ENCODE data around the gene CTSC.

Gene CTSC

GRCh38 chr11:88360141-88360540, 22.6 kb upstream of the CTSC start (continued):
- no peak for TF ChIP-seq MEIS1 (CRISPR knock-in tag; IDR thresholded peaks at IDR 0.05; ENCODE audit: borderline replicate concordance)

GRCh38 chr11:88359541-88359940, 22.0 kb upstream of the CTSC start:
- no peaks in the 10 kb centered on the region for H3K4me1 ChIP-seq (ENCODE audit: control insufficient read depth, insufficient read depth, low read length)
- no peaks in the 10 kb centered on the region for H3K36me3 ChIP-seq (ENCODE audit: control insufficient read depth in 2 of 2, insufficient read depth in 1 of 2, low read length in 2 of 2)
- TF ChIP-seq ZBTB7A (tag by site-specific recombination; IDR thresholded peaks at IDR 0.05; ENCODE audit: low read depth), result no peak
- TF ChIP-seq ZNF529 (tag by site-specific recombination; IDR thresholded peaks at IDR 0.05; ENCODE audit: insufficient replicate concordance), result no peak
- peak; percentile 39; the same call in 1 of the 2 replicates for TF ChIP-seq SCRT2 (tag by site-specific recombination; IDR thresholded peaks at IDR 0.05)
- TF ChIP-seq ZNF404 (tag by site-specific recombination; IDR thresholded peaks at IDR 0.05), result no peak
- TF ChIP-seq ZNF211 (tag by site-specific recombination; IDR thresholded peaks at IDR 0.05; ENCODE audit: low read depth), result no peak
- H3K9me3 ChIP-seq (ENCODE audit: control insufficient read depth, insufficient read depth, low read depth, low read length), result no peaks in the 10 kb centered on the region
- ChIA-PET POLR2A (interaction anchor here (0.9 kb wide), 1 partner anchor 22 kb away, joined by 3 read pairs; the partner anchor contains the start of gene CTSC), CTCF (interaction anchor here (0.7 kb wide), 1 partner anchor 12 kb away, joined by 3 read pairs; no protein-coding TSS in a partner anchor)
- H3K4me3 ChIP-seq (ENCODE audit: low read depth, low read length), result no peak overlapping the region
- H3K27ac ChIP-seq (ENCODE audit: extremely low read depth, low read depth, low read length), result no peak overlapping the region

GRCh38 chr11:88359114-88359513, 21.6 kb upstream of the CTSC start:
- ChIA-PET CTCF (interaction anchor here (0.7 kb wide), 1 partner anchor 11 kb away, joined by 3 read pairs; no protein-coding TSS in a partner anchor), POLR2A (interaction anchor here (0.9 kb wide), 1 partner anchor 21 kb away, joined by 3 read pairs; the partner anchor contains the start of gene CTSC)
- H3K9me3 ChIP-seq (ENCODE audit: control insufficient read depth, insufficient read depth, low read depth, low read length), result no peaks in the 10 kb centered on the region
- H3K36me3 ChIP-seq (ENCODE audit: control insufficient read depth in 2 of 2, insufficient read depth in 1 of 2, low read length in 2 of 2), result no peaks in the 10 kb centered on the region
- H3K27ac ChIP-seq (ENCODE audit: extremely low read depth, low read depth, low read length), result no peak overlapping the region
- no peak for TF ChIP-seq ZNF48 (tag by site-specific recombination; IDR thresholded peaks at IDR 0.05)
- H3K4me3 ChIP-seq (ENCODE audit: low read depth, low read length), result no peak overlapping the region
- H3K4me1 ChIP-seq (ENCODE audit: control insufficient read depth, insufficient read depth, low read length), result no peaks in the 10 kb centered on the region

GRCh38 chr11:88358040-88358431, 20.5 kb upstream of the CTSC start:
- Histone ChIP-seq H3K4me3 (ENCODE audit: low read depth, low read length) (no peak overlapping the region), H3K36me3 (ENCODE audit: control insufficient read depth in 2 of 2, insufficient read depth in 1 of 2, low read length in 2 of 2) (no peaks in the 10 kb centered on the region), H3K9me3 (ENCODE audit: control insufficient read depth, insufficient read depth, low read depth, low read length) (no peaks in the 10 kb centered on the region), H3K4me1 (ENCODE audit: control insufficient read depth, insufficient read depth, low read length) (no peaks in the 10 kb centered on the region), H3K27ac (ENCODE audit: extremely low read depth, low read depth, low read length) (no peak overlapping the region)
- ChIA-PET POLR2A (interaction anchor here (1.2 kb wide), 1 partner anchor 21 kb away, joined by 6 read pairs; the partner anchor contains the start of gene CTSC), CTCF (interaction anchor here (1.2 to 1.4 kb wide), 3 partner anchors 20 to 127 kb away, joined by 3 to 5 read pairs (median 4); partner anchors contain the start of gene CTSC)
- TF ChIP-seq ZBTB8A (tag by site-specific recombination; IDR thresholded peaks at IDR 0.05) (no peak), PATZ1 (tag by site-specific recombination; IDR thresholded peaks at IDR 0.05) (no peak), ZNF18 (tag by site-specific recombination; IDR thresholded peaks at IDR 0.05) (no peak), ZNF2 (tag by site-specific recombination; IDR thresholded peaks at IDR 0.05) (no peak), ZNF664 (tag by site-specific recombination; IDR thresholded peaks at IDR 0.05) (no peak), OVOL3 (tag by site-specific recombination; IDR thresholded peaks at IDR 0.05) (no peak), PRDM1 (tag by site-specific recombination; IDR thresholded peaks at IDR 0.05) (no peak), ZNF670 (tag by site-specific recombination; IDR thresholded peaks at IDR 0.05; ENCODE audit: low read depth) (no peak), ZSCAN23 (tag by site-specific recombination; IDR thresholded peaks at IDR 0.05) (no peak), ZSCAN18 (tag by site-specific recombination; IDR thresholded peaks at IDR 0.05) (no peak), ZNF416 (tag by site-specific recombination; IDR thresholded peaks at IDR 0.05) (no peak), BCL11B (tag by site-specific recombination; IDR thresholded peaks at IDR 0.05; ENCODE audit: low read depth) (no peak), ZNF510 (tag by site-specific recombination; IDR thresholded peaks at IDR 0.05; ENCODE audit: insufficient replicate concordance) (no peak), MEIS1 (CRISPR knock-in tag; IDR thresholded peaks at IDR 0.05; ENCODE audit: borderline replicate concordance) (no peak), ZNF223 (tag by site-specific recombination; IDR thresholded peaks at IDR 0.05) (no peak), MZF1 (tag by site-specific recombination; IDR thresholded peaks at IDR 0.05; ENCODE audit: borderline replicate concordance) (no peak), ZSCAN30 (tag by site-specific recombination; IDR thresholded peaks at IDR 0.05) (no peak), HOXD13 (CRISPR knock-in tag; IDR thresholded peaks at IDR 0.05; ENCODE audit: borderline replicate concordance) (no peak), ZNF658 (tag by site-specific recombination; IDR thresholded peaks at IDR 0.05) (no peak), ZFP3 (tag by site-specific recombination; IDR thresholded peaks at IDR 0.05; ENCODE audit: low read depth) (no peak)
